ENCODE results near the gene SERTM1. TPM values are rescaled to one million over a fixed set of nuclear protein-coding genes. Genes with fewer than 3 reads are reported as not detected.

The SERTM1 gene
- total and polyA plus RNA-seq, 10 of the 15 experiments (the other 5 are each of a cell fraction or from before 2014, with no cell fraction given) = not detected

- ATAC-seq = no peak
- CTCF ChIA-PET = no interaction called here
- 58% methylated on average over 3 of the region's 5 CpGs for WGBS (ENCODE audit: insufficient coverage, insufficient replicate concordance, low lambda C conversion rate, missing lambda C conversion rate)
- Histone ChIP-seq H3K79me2 (ENCODE audit: control insufficient read depth, insufficient read depth, low read length) (no peaks in the 10 kb centered on the region), H3K9ac (ENCODE audit: control insufficient read depth, insufficient read depth, low read length) (no peak overlapping the region), H2AFZ (ENCODE audit: control insufficient read depth, low read depth, low read length) (no peak overlapping the region), H3K4me2 (ENCODE audit: control insufficient read depth, insufficient read depth) (no peak overlapping the region), H3K9me3 (replicated peaks; ENCODE audit: control insufficient read depth, insufficient read depth, low read length) (no peaks in the 10 kb centered on the region), H3K27ac (ENCODE audit: control insufficient read depth, insufficient read depth) (no peak overlapping the region), H3K4me1 (ENCODE audit: control insufficient read depth, insufficient read depth, low read length) (no peaks in the 10 kb centered on the region), H3K27me3 (replicated peaks in 1 of 2; ENCODE audit: control insufficient read depth in 2 of 2, insufficient read depth in 2 of 2, low read length in 1 of 2) (no peaks in the 10 kb centered on the region), H3K36me3 (ENCODE audit: control insufficient read depth in 2 of 2, insufficient read depth in 2 of 2, low read length in 1 of 2) (no peaks in the 10 kb centered on the region), H3K4me3 (no peak overlapping the region), H4K20me1 (ENCODE audit: control insufficient read depth, insufficient read depth) (no peaks in the 10 kb centered on the region)
- no peak for FAIRE-seq
- BruUV-seq (replicated peaks) = no TSS peak
- in situ Hi-C loops (cut with MboI) = no loop called here
- intact Hi-C loops (cut with micrococcal nuclease; ENCODE audit: unreplicated experiment) = no loop called here
- no peak for DNase-seq (ENCODE audit: low read depth, low spot score)
- no peak for TF ChIP-seq SKIL (IDR thresholded peaks at IDR 0.05; ENCODE audit: low read depth, poor library complexity, severe bottlenecking)
- TF ChIP-seq MEF2A (IDR thresholded peaks at IDR 0.05; ENCODE audit: insufficient read depth, low read depth, low read length) = no peak
- no peak for TF ChIP-seq ZZZ3 (IDR thresholded peaks at IDR 0.05; ENCODE audit: control insufficient read depth, insufficient read length, low read depth)
- TF ChIP-seq SMARCA5 (IDR thresholded peaks at IDR 0.05) = no peak
- no peak for TF ChIP-seq PBX3 (IDR thresholded peaks at IDR 0.05; ENCODE audit: insufficient replicate concordance, low read depth, low read length)
- no peak for TF ChIP-seq EED (IDR thresholded peaks at IDR 0.05; ENCODE audit: low read depth)
- RAD21 ChIA-PET (ENCODE audit: unreplicated experiment) = no interaction called here
- POLR2A ChIA-PET = no interaction called here
- SMC1A ChIA-PET (ENCODE audit: uncharacterized antibody, unreplicated experiment) = no interaction called here
Observed at GRCh38 chr13:36700170-36700569, 26.4 kb downstream of the SERTM1 start.

Data from GM12878 (cell line).